IPS-15b (cell line): Measurements from ENCODE around the gene MEG3.
A peak's percentile ranks its signal among the peaks of the same experiment; 100 is the strongest.

Experiments used
- H3K27me3 ChIP-seq: one replicate; pipeline ENCODE4 v1.6.1; 2013; ENCODE audit warnings: low read length; ENCODE audit not compliant: control insufficient read depth, insufficient read depth
- H3K36me3 ChIP-seq: one replicate; pipeline ENCODE4 v1.6.1; 2013; ENCODE audit warnings: low read length; ENCODE audit not compliant: control insufficient read depth, insufficient read depth
- H3K4me1 ChIP-seq: one replicate; pipeline ENCODE4 v1.6.1; 2013; ENCODE audit warnings: mild to moderate bottlenecking, low read length; ENCODE audit not compliant: control insufficient read depth, insufficient read depth
- H3K4me3 ChIP-seq: one replicate; pipeline ENCODE4 v1.5.1; 2013; ENCODE audit warnings: low read depth, low read length
- H3K9ac ChIP-seq: one replicate; pipeline ENCODE4 v1.6.1; 2013; ENCODE audit warnings: low read depth, mild to moderate bottlenecking, low read length
- H3K9me3 ChIP-seq: one replicate; pipeline ENCODE4 v1.6.1; 2013; ENCODE audit warnings: mild to moderate bottlenecking, low read length; ENCODE audit not compliant: control insufficient read depth, insufficient read depth

The MEG3 gene

DNA sequence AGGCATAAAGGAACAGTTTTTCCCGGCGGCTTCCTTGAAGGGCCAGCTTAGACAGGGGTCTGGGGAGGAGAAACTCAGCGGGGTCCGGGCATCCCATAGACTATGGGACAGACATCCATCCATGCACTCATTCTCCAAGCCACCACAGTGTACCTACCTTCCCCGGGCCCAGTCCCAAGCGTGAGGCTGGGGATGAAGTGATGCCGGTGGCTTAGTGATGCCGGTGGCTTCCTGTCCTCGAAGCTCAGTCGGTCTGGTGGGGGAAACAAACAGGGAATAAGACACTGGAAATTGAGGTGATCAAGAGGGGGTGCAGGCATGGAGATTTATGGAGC, 77.2 kb downstream of the MEG3 start:
- H3K9me3 ChIP-seq, result no peaks in the 10 kb centered on the region
- H3K9ac ChIP-seq, result no peak overlapping the region
- no peaks in the 10 kb centered on the region for H3K36me3 ChIP-seq
- H3K27me3 ChIP-seq, result peaks cover 32% of the 10 kb centered on the region
- no peak overlapping the region for H3K4me3 ChIP-seq
- H3K4me1 ChIP-seq, result peaks cover 5% of the 10 kb centered on the region

DNA sequence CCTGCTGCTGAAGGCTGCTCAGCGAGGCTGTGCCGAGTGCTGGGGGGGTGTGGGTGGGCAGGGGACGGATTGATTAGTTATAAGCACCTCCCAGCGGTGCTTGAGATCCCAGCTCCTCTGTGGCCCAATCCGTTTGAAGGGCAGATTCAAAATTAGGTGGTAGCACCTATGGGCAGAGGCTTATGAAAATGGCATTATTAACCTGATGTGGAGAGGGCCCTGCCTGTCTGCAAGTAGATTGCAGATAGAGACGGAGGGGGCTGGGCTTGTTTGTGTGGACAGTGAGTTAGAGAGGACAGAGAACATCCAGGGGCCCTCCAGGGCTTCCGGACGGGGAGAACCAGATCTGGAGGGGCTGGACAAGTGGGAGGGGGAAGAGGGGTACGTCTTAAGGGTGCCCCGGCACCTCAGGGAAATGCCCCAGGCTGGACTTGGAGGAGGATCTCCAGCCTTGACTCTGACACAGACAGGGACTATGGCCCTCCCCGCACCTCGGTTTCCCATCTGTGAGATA, 77.8 kb downstream of the MEG3 start, which contains the start of gene RTL1:
TSS of gene RTL1 (minus strand) at position 51 of the 514 bp plus-strand sequence. CDS start 18,934 bp downstream, outside the sequence.
- Histone ChIP-seq H3K27me3 (peaks cover 32% of the 10 kb centered on the region), H3K4me1 (peaks cover 5% of the 10 kb centered on the region), H3K4me3 (no peak within 1 kb of the TSS), H3K9me3 (no peaks in the 10 kb centered on the region), H3K9ac (no peak within 1 kb of the TSS), H3K36me3 (no peaks in the 10 kb centered on the region)

DNA sequence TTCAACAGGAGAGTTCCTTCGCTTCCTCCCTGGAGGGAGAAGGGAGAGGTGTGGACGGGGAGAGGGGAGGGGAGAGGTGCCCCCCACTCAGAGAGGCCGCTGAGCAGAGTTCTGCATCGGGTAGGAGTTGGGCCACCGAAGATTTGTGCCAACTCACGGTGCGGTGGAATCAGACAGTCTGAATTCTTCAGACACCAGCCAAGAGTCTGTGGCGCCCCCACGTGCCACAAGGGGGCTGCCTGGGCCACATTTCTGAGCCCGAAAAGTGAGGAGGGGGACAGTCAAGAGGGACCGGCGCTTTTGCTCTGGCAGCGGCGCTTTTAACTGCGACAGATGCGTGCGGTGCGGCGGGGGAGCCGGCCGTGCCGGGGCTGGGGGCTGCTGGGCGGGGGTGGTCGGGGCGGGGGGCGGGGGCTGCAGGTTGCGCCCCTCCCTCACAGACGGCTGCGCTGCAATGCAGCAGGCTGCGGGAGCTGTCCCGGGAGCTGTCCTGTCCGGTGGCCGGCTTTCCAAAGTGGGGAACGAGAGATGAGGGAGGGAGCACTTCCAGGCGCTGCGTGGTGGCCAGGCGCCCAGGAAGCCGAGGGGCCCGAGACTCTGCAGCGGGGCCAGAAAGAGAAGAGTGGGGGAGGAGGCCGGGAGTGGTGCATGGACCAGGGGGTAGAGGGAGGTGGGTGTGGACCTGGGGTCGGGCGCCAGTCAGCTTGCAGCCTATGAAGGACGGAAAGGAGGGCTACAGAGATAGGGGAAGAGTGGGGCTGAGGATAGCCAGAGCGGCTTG, 78.6 kb downstream of the MEG3 start:
- H3K4me1 ChIP-seq, result peaks cover 5% of the 10 kb centered on the region
- peak overlapping the region; percentile 41 for H3K4me3 ChIP-seq
- H3K9me3 ChIP-seq, result no peaks in the 10 kb centered on the region
- peaks cover 28% of the 10 kb centered on the region for H3K27me3 ChIP-seq
- H3K9ac ChIP-seq, result no peak overlapping the region
- H3K36me3 ChIP-seq, result no peaks in the 10 kb centered on the region

DNA sequence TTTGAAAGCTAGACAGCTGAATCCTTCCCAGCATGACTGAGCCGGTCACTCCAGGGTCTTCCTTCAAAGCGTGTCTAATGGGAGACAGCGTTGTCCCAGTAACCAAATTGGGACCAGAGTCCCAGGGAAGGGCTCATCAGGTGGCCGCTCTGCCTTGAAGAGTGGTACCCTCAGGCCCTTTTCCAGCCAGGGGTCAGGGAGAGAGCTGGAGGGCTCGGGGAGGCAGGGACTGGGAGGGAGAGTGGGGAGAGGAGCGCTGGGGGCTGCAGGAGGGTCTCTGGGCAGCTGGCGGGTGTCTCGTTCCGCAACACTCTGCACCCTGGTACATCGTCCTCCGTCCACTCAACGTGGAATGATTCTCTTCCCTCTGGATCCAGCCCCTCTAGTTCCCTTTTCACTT, 79.2 kb downstream of the MEG3 start:
- H3K4me3 ChIP-seq, result no peak overlapping the region
- H3K4me1 ChIP-seq, result peaks cover 2% of the 10 kb centered on the region
- H3K9ac ChIP-seq, result no peak overlapping the region
- no peaks in the 10 kb centered on the region for H3K36me3 ChIP-seq
- H3K27me3 ChIP-seq, result peaks cover 25% of the 10 kb centered on the region
- H3K9me3 ChIP-seq, result no peaks in the 10 kb centered on the region

DNA sequence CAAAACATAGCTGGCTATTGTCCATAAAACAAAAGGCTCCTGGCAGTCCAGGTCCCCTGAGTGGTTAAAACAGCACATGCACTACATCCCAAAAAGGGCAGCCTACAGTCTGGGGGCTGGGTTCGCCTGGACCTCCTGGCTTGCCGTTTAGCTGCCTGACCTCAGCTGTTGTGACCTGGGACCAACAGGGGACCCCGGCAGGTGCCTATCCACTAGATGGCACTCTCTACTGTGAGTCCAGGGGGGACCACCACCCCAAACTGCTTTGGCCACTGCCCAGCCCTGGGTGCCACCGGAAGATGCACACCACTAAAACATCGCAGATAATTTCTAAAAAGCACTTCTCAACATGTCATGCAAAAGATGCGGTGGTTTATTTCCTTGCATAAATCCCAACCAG, 80.5 kb downstream of the MEG3 start:
- Histone ChIP-seq H3K36me3 (no peaks in the 10 kb centered on the region), H3K9ac (no peak overlapping the region), H3K27me3 (peaks cover 23% of the 10 kb centered on the region), H3K4me3 (no peak overlapping the region), H3K9me3 (no peaks in the 10 kb centered on the region), H3K4me1 (peaks cover 2% of the 10 kb centered on the region)

DNA sequence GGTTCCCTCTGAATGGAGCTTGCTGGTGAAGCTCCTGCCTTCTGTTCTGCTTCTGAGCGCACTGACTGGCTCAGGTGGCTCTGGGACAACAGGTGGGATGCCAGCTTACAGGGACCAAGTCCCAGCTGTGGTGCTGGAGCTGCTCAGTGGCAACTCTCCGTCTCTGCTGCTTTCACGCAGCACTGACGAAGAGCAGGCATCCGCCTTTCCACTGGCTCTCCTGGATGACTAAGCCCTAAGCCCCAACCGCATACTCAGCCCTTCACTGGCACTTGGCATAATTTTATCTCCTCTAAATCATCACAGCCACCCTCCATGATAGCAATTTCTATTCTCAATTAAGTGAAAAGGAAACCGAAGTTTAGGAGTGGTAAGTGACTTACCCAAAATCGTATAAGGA, 81.3 kb downstream of the MEG3 start:
- Histone ChIP-seq H3K9me3 (no peaks in the 10 kb centered on the region), H3K9ac (no peak overlapping the region), H3K4me3 (no peak overlapping the region), H3K4me1 (peaks cover 2% of the 10 kb centered on the region), H3K36me3 (no peaks in the 10 kb centered on the region), H3K27me3 (peaks cover 23% of the 10 kb centered on the region)

DNA sequence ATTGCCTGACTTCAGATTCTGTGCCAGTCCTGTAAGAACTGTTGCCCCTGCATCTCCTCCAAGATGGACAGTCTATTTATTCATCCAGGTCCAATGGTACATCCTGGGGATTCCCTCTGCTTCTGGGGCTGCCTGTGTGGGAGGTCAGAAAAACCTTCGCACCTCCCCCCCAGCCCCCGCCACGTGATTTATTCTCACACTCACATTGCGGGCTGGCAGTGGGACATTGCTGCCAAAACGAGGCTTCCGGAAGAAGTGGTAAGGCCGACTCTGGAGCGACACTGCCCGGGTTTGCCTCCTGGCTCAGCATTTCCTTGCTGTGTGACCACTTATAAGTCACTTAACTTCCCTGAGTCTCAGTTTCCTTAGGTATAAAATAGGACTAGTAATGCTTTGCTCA, 83.5 kb downstream of the MEG3 start:
- no peaks in the 10 kb centered on the region for H3K36me3 ChIP-seq
- no peak overlapping the region for H3K4me3 ChIP-seq
- H3K9ac ChIP-seq, result no peak overlapping the region
- no peaks in the 10 kb centered on the region for H3K4me1 ChIP-seq
- peaks cover 11% of the 10 kb centered on the region for H3K27me3 ChIP-seq
- no peaks in the 10 kb centered on the region for H3K9me3 ChIP-seq
